Hypothalamus (tissue), 51 donors: ENCODE results near the gene AP4B1.

Source experiments
- DNase-seq, 51 donors: peaks; one replicate each; lab custom pipeline; 2025; lab: John Stamatoyannopoulos, UW

The AP4B1 gene

GRCh38 chr1:113898241-113898814, 6.3 kb downstream of the AP4B1 start:
- DNase-seq = no peak

- no peak for DNase-seq
Measured at GRCh38 chr1:113895961-113896360, 8.6 kb downstream of the AP4B1 start.

- peak in 1 of 51 donors; percentile 11 for DNase-seq
Measured at GRCh38 chr1:113895098-113895497, 9.5 kb downstream of the AP4B1 start.

GRCh38 chr1:113893267-113893666, 11.3 kb downstream of the AP4B1 start:
- DNase-seq = no peak

GRCh38 chr1:113891631-113892220, 12.9 kb downstream of the AP4B1 start:
- no peak for DNase-seq

- DNase-seq = no peak
Measured at GRCh38 chr1:113890816-113891215, 13.8 kb downstream of the AP4B1 start.

- DNase-seq = no peak
Measured at GRCh38 chr1:113887402-113888175, 17.0 kb downstream of the AP4B1 start, which contains the start of gene BCL2L15. Gene BCL2L15 (minus strand): TSS chr1:113887581. CDS start chr1:113887375, 206 bp downstream.

- no peak for DNase-seq
Measured at GRCh38 chr1:113886417-113887401, 17.9 kb downstream of the AP4B1 start.

- DNase-seq = no peak
Measured at GRCh38 chr1:113881661-113882060, 22.9 kb downstream of the AP4B1 start.

- no peak for DNase-seq
Measured at GRCh38 chr1:113879739-113880038, 24.9 kb downstream of the AP4B1 start.

- no peak for DNase-seq
Measured at GRCh38 chr1:113876176-113876575, 28.4 kb downstream of the AP4B1 start.

GRCh38 chr1:113875714-113876113, 28.9 kb downstream of the AP4B1 start:
- DNase-seq = no peak

GRCh38 chr1:113874012-113874879, 30.4 kb downstream of the AP4B1 start:
- DNase-seq = no peak

GRCh38 chr1:113872219-113872935, 32.2 kb downstream of the AP4B1 start:
- no peak for DNase-seq

- DNase-seq = peak in 11 of 51 donors; percentile 1 to 26 (median 3)
Measured at GRCh38 chr1:113871597-113872113, 32.9 kb downstream of the AP4B1 start, which contains the start of gene PTPN22. Gene PTPN22 (minus strand): TSS chr1:113871712.

- no peak for DNase-seq
Measured at GRCh38 chr1:113870778-113871177, 33.8 kb downstream of the AP4B1 start.

GRCh38 chr1:113868387-113869083, 36.1 kb downstream of the AP4B1 start:
- no peak for DNase-seq

GRCh38 chr1:113861641-113862040, 43.0 kb downstream of the AP4B1 start:
- DNase-seq = no peak
